Omental fat pad (tissue), 4 donors: ENCODE results near the gene WIPF2. TPM values are rescaled to one million over a fixed set of nuclear protein-coding genes. Genes with fewer than 3 reads are reported as not detected.

Source experiments
- ATAC-seq: fragments of 150-250 bp; one replicate; pipeline ENCODE4 v1.9.1; 2016; ENCODE audit warnings: mild to moderate bottlenecking, moderate library complexity; ENCODE audit not compliant: low FRiP score
- DNase-seq: peaks from one replicate; pipeline ENCODE4 v3.0.0-alpha.2; 2019; ENCODE audit warnings: low spot score
- CTCF ChIP-seq, 3 donors: fragments of 450-650 bp; IDR thresholded peaks; one replicate each; pipeline ENCODE4 v1.5.1; 2016 to 2017; ENCODE audit warnings: antibody characterized with exemption in 3 of 3, mild to moderate bottlenecking in 3 of 3, moderate library complexity in 2 of 3
- small RNA-seq: library from RNA; depleted of rRNA; stranded (forward); fragments of <200 nt; gene quantifications from one replicate; pipeline ENCODE3, GENCODE V24; 2016
- total RNA-seq, 4 donors: library from RNA; depleted of rRNA; stranded (reverse); fragments of >200 nt; gene quantifications; one replicate each; pipeline ENCODE4 v1.1.0, GENCODE V29; 2016

The WIPF2 gene
- total RNA-seq, 4 donors from 2014 or later, result 10.1 to 12.9 (median 10.8) TPM

GRCh38 chr17:40329839-40330794 is 111.0 kb downstream of the WIPF2 start:
- DNase-seq, result no peak
- TF ChIP-seq CTCF (IDR thresholded peaks at IDR 0.05), result no peak
- no peak for ATAC-seq

DNA sequence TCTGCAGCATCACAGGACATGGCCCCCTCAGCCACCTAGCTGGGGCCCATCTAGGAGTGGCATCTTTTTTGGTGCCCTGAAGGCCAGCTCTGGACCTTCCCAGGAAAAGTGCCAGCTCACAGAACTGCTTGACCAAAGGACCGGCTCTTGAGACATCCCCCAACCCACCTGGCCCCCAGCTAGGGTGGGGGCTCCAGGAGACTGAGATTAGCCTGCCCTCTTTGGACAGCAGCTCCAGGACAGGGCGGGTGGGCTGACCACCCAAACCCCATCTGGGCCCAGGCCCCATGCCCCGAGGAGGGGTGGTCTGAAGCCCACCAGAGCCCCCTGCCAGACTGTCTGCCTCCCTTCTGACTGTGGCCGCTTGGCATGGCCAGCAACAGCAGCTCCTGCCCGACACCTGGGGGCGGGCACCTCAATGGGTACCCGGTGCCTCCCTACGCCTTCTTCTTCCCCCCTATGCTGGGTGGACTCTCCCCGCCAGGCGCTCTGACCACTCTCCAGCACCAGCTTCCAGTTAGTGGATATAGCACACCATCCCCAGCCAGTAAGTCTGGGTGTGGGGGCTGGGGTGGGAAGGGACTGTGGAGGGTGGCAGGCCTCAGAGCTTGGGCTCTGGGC is 111.9 kb downstream of the WIPF2 start:
- TF ChIP-seq CTCF (IDR thresholded peaks at IDR 0.05), result no peak
- no peak for ATAC-seq
- DNase-seq, result no peak

GRCh38 chr17:40331743-40332641 is 112.9 kb downstream of the WIPF2 start:
- TF ChIP-seq CTCF (IDR thresholded peaks at IDR 0.05), result no peak
- no peak for DNase-seq

More at GRCh38 chr17:40331743-40332641, 112.9 kb downstream of the WIPF2 start:
- ATAC-seq, result peak; percentile 77

Small RNA genes within 50 kb of the gene (small RNA-seq; reads per million reads assigned to genes)
- gene MIR6867, result not detected

Other genes with a start within 250 kb of the WIPF2 start
- 10 to 100 TPM; 75.3 to 98.0 (median 79.4) TPM for gene PSMD3, start 238.5 kb upstream of the WIPF2 start, total RNA-seq
- 10 to 100 TPM in 2 of 4 donors, not detected in 2; 51.8 to 75.2 TPM for gene CSF3, start 203.9 kb upstream of the WIPF2 start, total RNA-seq
- 10 to 100 TPM; 40.0 to 53.6 (median 49.2) TPM for gene MED24, start 164.9 kb upstream of the WIPF2 start, total RNA-seq
- 10 to 100 TPM; 35.7 to 87.2 (median 55.2) TPM for gene THRA, start 156.3 kb upstream of the WIPF2 start, total RNA-seq
- gene NR1D1, start 118.7 kb upstream of the WIPF2 start, total RNA-seq, result 1 to 10 TPM; 3.1 to 9.3 (median 7.0) TPM
- 100 to 1,000 TPM in 1 of 4 donors, 10 to 100 TPM in 3; 50.2 to 139 (median 61.9) TPM for gene MSL1, start 97.3 kb upstream of the WIPF2 start, total RNA-seq
- 10 to 100 TPM; 36.6 to 77.6 (median 51.1) TPM for gene CASC3, start 78.8 kb upstream of the WIPF2 start, total RNA-seq
- 10 to 100 TPM in 1 of 4 donors, 1 to 10 TPM in 3; 3.0 to 16.1 (median 4.4) TPM for gene RAPGEFL1, start 41.8 kb upstream of the WIPF2 start, total RNA-seq
- gene CDC6, start 68.6 kb downstream of the WIPF2 start, total RNA-seq, result 1 to 10 TPM in 2 of 4 donors, under 1 TPM in 2; 0.56 to 4.3 (median 1.7) TPM
- 10 to 100 TPM; 26.7 to 61.5 (median 35.9) TPM for gene RARA, start 89.9 kb downstream of the WIPF2 start, total RNA-seq
- gene GJD3, start 145.4 kb downstream of the WIPF2 start, total RNA-seq, result 1 to 10 TPM in 1 of 4 donors, under 1 TPM in 1, not detected in 2; 0.60 to 2.0 TPM
- 10 to 100 TPM in 1 of 4 donors, 1 to 10 TPM in 2, under 1 TPM in 1; 0.65 to 12.7 (median 2.3) TPM for gene TOP2A, start 198.6 kb downstream of the WIPF2 start, total RNA-seq
- 100 to 1,000 TPM; 352 to 633 (median 429) TPM for gene IGFBP4, start 224.1 kb downstream of the WIPF2 start, total RNA-seq